HCT116 (cell line): Measurements from ENCODE around the gene THSD4.

Source experiments
- ATF3 ChIP-seq: IDR thresholded peaks from 2 replicates; pipeline ENCODE4 v1.6.1; 2012
- CTCF ChIP-seq, 3 experiments: fragments of 200-600 bp in 1 of 3; sonication (generic) in 1 of 3; IDR thresholded peaks in 2 of 3; conservative IDR thresholded peaks in 1 of 3; 2 replicates each; pipeline ENCODE4 v1.5.1; 2012 to 2017; ENCODE audit warnings: low read depth in 2 of 3, low read length in 2 of 3, antibody characterized with exemption in 1 of 3, borderline replicate concordance in 1 of 3, control low read depth in 1 of 3, mild to moderate bottlenecking in 1 of 3, mixed read lengths in 1 of 3, mixed run types in 1 of 3, moderate library complexity in 1 of 3; ENCODE audit not compliant: insufficient read depth in 1 of 3
- EZH2phosphoT487 ChIP-seq: fragments of 200-600 bp; IDR thresholded peaks from 2 replicates; pipeline ENCODE4 v1.6.1; 2018; ENCODE audit warnings: antibody characterized with exemption, borderline replicate concordance
- POLR2AphosphoS5 ChIP-seq: IDR thresholded peaks from 2 replicates; pipeline ENCODE4 v1.6.1; 2011; ENCODE audit warnings: mild to moderate bottlenecking, low read depth, low read length, moderate library complexity

DNA sequence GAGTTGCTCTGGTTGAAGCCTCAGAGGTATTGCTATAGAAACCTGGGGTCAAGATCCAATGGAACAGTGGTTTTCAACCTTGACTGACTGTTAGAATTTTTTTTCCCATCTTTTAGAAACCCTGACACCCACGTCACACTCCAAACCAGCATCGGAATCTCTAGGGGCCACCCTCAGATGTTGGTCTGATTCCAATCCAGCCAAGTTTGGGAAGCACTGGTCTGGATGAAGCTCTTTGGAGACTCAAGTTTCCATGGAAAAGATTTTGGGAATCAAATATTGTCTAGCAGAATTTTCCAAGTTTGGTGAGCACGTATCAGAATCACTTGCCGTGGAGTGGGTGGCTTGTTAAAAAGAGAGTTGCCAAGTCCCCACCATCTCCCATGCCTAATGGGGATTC, 103.8 kb downstream of the THSD4 start:
- TF ChIP-seq CTCF (IDR thresholded peaks at IDR 0.05 in 2 of 3, conservative IDR thresholded peaks at IDR 0.05 in 1 of 3; ENCODE audit: borderline replicate concordance in 1 of 3, insufficient read depth in 1 of 3, low read depth in 2 of 3, low read length in 2 of 3) (no peak), POLR2AphosphoS5 (no peak), ATF3 (no peak), EZH2phosphoT487 (no peak)
